ENCODE data around the gene FARP1. TPM values are rescaled to one million over a fixed set of nuclear protein-coding genes. Genes with fewer than 3 reads are reported as not detected.

FARP1 gene
- polyA plus RNA-seq, 2 of the 4 experiments (the other 2 are of a cell fraction): 9.4 to 13.0 TPM

DNA sequence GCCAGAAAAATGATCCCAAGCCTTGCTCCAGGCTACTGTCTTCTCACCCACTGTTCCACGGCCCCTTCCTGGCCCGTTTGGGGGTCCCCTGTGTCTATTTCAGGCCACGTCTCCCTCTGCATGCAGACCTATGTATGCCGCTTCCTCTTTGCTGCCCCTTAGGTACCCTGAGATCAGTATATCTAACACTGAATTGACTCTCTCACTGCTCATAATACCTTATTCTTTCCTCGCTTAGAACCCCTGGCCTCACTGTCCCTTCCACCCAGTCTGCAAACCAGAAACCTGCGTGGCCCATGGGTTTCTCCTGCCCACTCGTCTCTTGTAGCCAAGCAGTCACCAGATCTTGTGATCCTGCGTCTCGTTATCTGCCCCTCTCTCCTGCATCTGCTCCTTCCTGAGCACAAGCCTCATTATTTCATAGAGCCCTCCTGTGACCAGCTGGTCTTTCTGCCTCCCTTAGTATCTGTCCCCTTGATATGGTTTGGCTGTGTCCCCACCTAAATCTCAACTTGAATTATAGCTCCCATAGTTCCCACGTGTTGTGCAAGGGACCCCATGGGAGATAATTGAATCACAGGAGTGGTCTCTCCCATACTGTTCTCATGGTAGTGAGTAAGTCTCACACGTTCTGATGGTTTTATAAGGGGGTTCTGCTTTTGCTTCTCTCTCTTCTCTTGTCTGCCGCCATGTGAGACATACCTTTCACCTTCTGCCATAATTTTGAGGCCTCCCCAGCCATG, 143.1 kb downstream of the FARP1 start:
- Histone ChIP-seq H3K4me1 (no peaks in the 10 kb centered on the region), H3K4me3 (no peak overlapping the region), H3K9me3 (no peaks in the 10 kb centered on the region), H3K27ac (no peak overlapping the region), H3K4me2 (no peak overlapping the region)
- ATAC-seq (no peak), DNase-seq (ENCODE audit: low read depth in 1 of 2, low spot score in 1 of 2) (no peak), FAIRE-seq (no peak)
- TF ChIP-seq NFE2L2 (conservative IDR thresholded peaks at IDR 0.05; ENCODE audit: low read length) (no peak), BHLHE40 (IDR thresholded peaks at IDR 0.05; ENCODE audit: low read depth, low read length) (no peak), SREBF2 (IDR thresholded peaks at IDR 0.05) (no peak), PHF8 (IDR thresholded peaks at IDR 0.05; ENCODE audit: borderline replicate concordance, low read depth) (no peak), RCOR1 (IDR thresholded peaks at IDR 0.05; ENCODE audit: low read depth, low read length) (no peak), CHD4 (IDR thresholded peaks at IDR 0.05; ENCODE audit: borderline replicate concordance) (no peak), HOXB5 (CRISPR knock-in tag; IDR thresholded peaks at IDR 0.05) (no peak), RFX5 (IDR thresholded peaks at IDR 0.05) (no peak), CHD2 (IDR thresholded peaks at IDR 0.05; ENCODE audit: low read length, partially characterized antibody) (no peak), CBX8 (IDR thresholded peaks at IDR 0.05) (no peak), ZNF302 (CRISPR knock-in tag; IDR thresholded peaks at IDR 0.05) (no peak)
- TF ChIP-seq, protein P1, sequence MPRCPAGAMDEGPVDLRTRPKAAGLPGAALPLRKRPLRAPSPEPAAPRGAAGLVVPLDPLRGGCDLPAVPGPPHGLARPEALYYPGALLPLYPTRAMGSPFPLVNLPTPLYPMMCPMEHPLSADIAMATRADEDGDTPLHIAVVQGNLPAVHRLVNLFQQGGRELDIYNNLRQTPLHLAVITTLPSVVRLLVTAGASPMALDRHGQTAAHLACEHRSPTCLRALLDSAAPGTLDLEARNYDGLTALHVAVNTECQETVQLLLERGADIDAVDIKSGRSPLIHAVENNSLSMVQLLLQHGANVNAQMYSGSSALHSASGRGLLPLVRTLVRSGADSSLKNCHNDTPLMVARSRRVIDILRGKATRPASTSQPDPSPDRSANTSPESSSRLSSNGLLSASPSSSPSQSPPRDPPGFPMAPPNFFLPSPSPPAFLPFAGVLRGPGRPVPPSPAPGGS (IDR thresholded peaks at IDR 0.05): no peak
- TF ChIP-seq, protein P2, sequence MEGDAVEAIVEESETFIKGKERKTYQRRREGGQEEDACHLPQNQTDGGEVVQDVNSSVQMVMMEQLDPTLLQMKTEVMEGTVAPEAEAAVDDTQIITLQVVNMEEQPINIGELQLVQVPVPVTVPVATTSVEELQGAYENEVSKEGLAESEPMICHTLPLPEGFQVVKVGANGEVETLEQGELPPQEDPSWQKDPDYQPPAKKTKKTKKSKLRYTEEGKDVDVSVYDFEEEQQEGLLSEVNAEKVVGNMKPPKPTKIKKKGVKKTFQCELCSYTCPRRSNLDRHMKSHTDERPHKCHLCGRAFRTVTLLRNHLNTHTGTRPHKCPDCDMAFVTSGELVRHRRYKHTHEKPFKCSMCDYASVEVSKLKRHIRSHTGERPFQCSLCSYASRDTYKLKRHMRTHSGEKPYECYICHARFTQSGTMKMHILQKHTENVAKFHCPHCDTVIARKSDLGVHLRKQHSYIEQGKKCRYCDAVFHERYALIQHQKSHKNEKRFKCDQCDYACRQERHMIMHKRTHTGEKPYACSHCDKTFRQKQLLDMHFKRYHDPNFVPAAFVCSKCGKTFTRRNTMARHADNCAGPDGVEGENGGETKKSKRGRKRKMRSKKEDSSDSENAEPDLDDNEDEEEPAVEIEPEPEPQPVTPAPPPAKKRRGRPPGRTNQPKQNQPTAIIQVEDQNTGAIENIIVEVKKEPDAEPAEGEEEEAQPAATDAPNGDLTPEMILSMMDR (IDR thresholded peaks at IDR 0.05): no peak
- TF ChIP-seq, protein P3, sequence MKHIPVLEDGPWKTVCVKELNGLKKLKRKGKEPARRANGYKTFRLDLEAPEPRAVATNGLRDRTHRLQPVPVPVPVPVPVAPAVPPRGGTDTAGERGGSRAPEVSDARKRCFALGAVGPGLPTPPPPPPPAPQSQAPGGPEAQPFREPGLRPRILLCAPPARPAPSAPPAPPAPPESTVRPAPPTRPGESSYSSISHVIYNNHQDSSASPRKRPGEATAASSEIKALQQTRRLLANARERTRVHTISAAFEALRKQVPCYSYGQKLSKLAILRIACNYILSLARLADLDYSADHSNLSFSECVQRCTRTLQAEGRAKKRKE (CRISPR knock-in tag; IDR thresholded peaks at IDR 0.05; ENCODE audit: low read depth): no peak
- POLR2A ChIA-PET: no interaction called here
- WGBS (ENCODE audit: missing lambda C conversion rate): 73% methylated on average over 12 of the region's 12 CpGs
- CTCF ChIA-PET: no interaction called here

DNA sequence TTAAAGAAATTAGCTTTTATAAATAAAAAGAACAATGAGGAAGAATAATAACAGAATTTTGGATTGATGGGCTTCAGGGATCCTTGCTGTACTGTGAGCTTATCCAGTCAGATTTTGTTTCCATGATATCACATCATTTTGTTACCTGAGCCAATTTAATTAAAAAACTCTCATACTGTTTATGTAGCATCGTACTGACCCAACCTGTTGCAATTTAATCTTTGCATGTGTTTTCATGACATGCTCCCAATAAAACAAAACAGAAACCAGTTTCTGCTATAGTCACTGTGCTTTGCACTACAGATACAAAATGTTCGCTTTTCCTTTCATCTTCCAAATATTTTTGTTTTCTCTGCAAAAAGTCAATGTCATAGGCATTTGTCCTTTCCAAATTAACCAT, 143.9 kb downstream of the FARP1 start:
- ATAC-seq (no peak), DNase-seq (ENCODE audit: low read depth in 1 of 2, low spot score in 1 of 2) (no peak), FAIRE-seq (no peak)
- Histone ChIP-seq H3K9me3 (no peaks in the 10 kb centered on the region), H3K27ac (no peak overlapping the region), H3K4me3 (no peak overlapping the region), H3K4me1 (no peaks in the 10 kb centered on the region), H3K4me2 (no peak overlapping the region)
- 93% methylated on average over 2 of the region's 2 CpGs for WGBS (ENCODE audit: missing lambda C conversion rate)
- CTCF ChIA-PET: no interaction called here
- TF ChIP-seq EHMT2 (IDR thresholded peaks at IDR 0.05; ENCODE audit: low read depth) (no peak), ESRRA (IDR thresholded peaks at IDR 0.05; ENCODE audit: borderline replicate concordance, low read length) (no peak), CBX2 (IDR thresholded peaks at IDR 0.05; ENCODE audit: borderline replicate concordance, low read depth) (no peak), POLR2A (IDR thresholded peaks at IDR 0.05; ENCODE audit: low read length) (no peak), HDAC2 (IDR thresholded peaks at IDR 0.05) (no peak), EP300 (IDR thresholded peaks at IDR 0.05) (no peak), ZSCAN20 (CRISPR knock-in tag; IDR thresholded peaks at IDR 0.05) (no peak), ZC3H11A (IDR thresholded peaks at IDR 0.05) (no peak), PHF8 (IDR thresholded peaks at IDR 0.05; ENCODE audit: borderline replicate concordance, low read depth) (no peak), HOXA7 (CRISPR knock-in tag; IDR thresholded peaks at IDR 0.05) (no peak), CHD4 (IDR thresholded peaks at IDR 0.05; ENCODE audit: borderline replicate concordance) (no peak), BHLHE40 (IDR thresholded peaks at IDR 0.05; ENCODE audit: low read depth, low read length) (no peak), JUNB (IDR thresholded peaks at IDR 0.05) (no peak), TP53 (CRISPR knock-in tag; IDR thresholded peaks at IDR 0.05) (no peak), FOXS1 (CRISPR knock-in tag; IDR thresholded peaks at IDR 0.05) (no peak), CBX8 (IDR thresholded peaks at IDR 0.05) (no peak), FOSB (CRISPR knock-in tag; IDR thresholded peaks at IDR 0.05) (no peak), MAZ (IDR thresholded peaks at IDR 0.05; ENCODE audit: borderline replicate concordance, low read depth, low read length) (no peak)
- TF ChIP-seq, protein P4, sequence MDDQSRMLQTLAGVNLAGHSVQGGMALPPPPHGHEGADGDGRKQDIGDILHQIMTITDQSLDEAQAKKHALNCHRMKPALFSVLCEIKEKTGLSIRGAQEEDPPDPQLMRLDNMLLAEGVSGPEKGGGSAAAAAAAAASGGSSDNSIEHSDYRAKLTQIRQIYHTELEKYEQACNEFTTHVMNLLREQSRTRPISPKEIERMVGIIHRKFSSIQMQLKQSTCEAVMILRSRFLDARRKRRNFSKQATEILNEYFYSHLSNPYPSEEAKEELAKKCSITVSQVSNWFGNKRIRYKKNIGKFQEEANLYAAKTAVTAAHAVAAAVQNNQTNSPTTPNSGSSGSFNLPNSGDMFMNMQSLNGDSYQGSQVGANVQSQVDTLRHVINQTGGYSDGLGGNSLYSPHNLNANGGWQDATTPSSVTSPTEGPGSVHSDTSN (IDR thresholded peaks at IDR 0.05): no peak
- POLR2A ChIA-PET: no interaction called here

Data from A549 (cell line).